ENCODE data around the gene RAB13. TPM values are rescaled to one million over a fixed set of nuclear protein-coding genes. Genes with fewer than 3 reads are reported as not detected.

Gene RAB13
- total and polyA plus RNA-seq, 2 donors (not counting 3 experiments of a cell fraction or from before 2014, with no cell fraction given), result 76.0 to 124 TPM

GRCh38 chr1:153933430-153933829 is 52.7 kb downstream of the RAB13 start:
- FAIRE-seq (no peak), DNase-seq (ENCODE audit: low read depth, low spot score) (no peak)
- no peak overlapping the region for H2AFZ ChIP-seq (ENCODE audit: low read depth, low read length)
- BruUV-seq (replicated peaks), result no TSS peak
- H3K9ac ChIP-seq (replicated peaks; ENCODE audit: extremely low read depth, insufficient read depth, low read length), result no peak overlapping the region
- H3K9me3 ChIP-seq (replicated peaks; ENCODE audit: control insufficient read depth, insufficient read depth, low read length), result no peaks in the 10 kb centered on the region
- peaks cover 11% of the 10 kb centered on the region for H3K4me1 ChIP-seq (ENCODE audit: control insufficient read depth, extremely low read depth, insufficient read depth, low read length)
- dilution Hi-C loops (cut with MboI; ENCODE audit: extremely low pct_ligation_motif_present, low sequenced_read_pairs) (no loop called here), intact Hi-C loops (cut with micrococcal nuclease) (no loop called here)
- peaks cover 5 to 44% of the 10 kb centered on the region in 2 experiments for H3K36me3 ChIP-seq (ENCODE audit: control insufficient read depth in 2 of 2, extremely low read depth in 1 of 2, insufficient read depth in 2 of 2, low read length in 2 of 2)
- H3K79me2 ChIP-seq (ENCODE audit: control insufficient read depth, insufficient read depth, low read length), result no peaks in the 10 kb centered on the region
- no peak overlapping the region for H3K4me2 ChIP-seq (ENCODE audit: insufficient read depth, low read length)
- H4K20me1 ChIP-seq (replicated peaks; ENCODE audit: control insufficient read depth, extremely low read depth, insufficient read depth, low read length), result no peaks in the 10 kb centered on the region
- H3K27ac ChIP-seq (ENCODE audit: insufficient read depth, low read depth, low read length), result no peak overlapping the region
- TF ChIP-seq GATA2 (IDR thresholded peaks at IDR 0.05; ENCODE audit: insufficient read depth, insufficient read length, low read depth, low read length) (no peak), JUN (IDR thresholded peaks at IDR 0.05; ENCODE audit: borderline replicate concordance, insufficient read depth, insufficient read length, low read depth) (no peak), MYC (IDR thresholded peaks at IDR 0.05; ENCODE audit: low read depth, low read length) (no peak), MAX (IDR thresholded peaks at IDR 0.05; ENCODE audit: insufficient read depth, insufficient read length) (no peak), FOS (IDR thresholded peaks at IDR 0.05; ENCODE audit: borderline replicate concordance, insufficient read depth, low read length) (no peak), POLR2AphosphoS5 (IDR thresholded peaks at IDR 0.05; ENCODE audit: insufficient read depth, low read depth, low read length) (no peak), CTCF (IDR thresholded peaks at IDR 0.05; ENCODE audit: extremely low read depth in 1 of 2, insufficient read depth in 1 of 2, low read depth in 1 of 2, low read length in 2 of 2) (no peak)
- ChIA-PET POLR2A (no interaction called here), CTCF (no interaction called here)
- H3K27me3 ChIP-seq (ENCODE audit: control insufficient read depth in 2 of 2, insufficient read depth in 2 of 2, low read length in 2 of 2), result no peaks in the 10 kb centered on the region
- no peak overlapping the region for H3K4me3 ChIP-seq (replicated peaks in 1 of 3; ENCODE audit: insufficient read depth in 1 of 3, low read depth in 1 of 3, low read length in 3 of 3)
- H3K9me1 ChIP-seq (replicated peaks; ENCODE audit: control insufficient read depth, extremely low read depth, insufficient read depth, low read length), result no peaks in the 10 kb centered on the region
